Stomach (tissue), 9 donors: ENCODE data around the gene NTM. TPM values are rescaled to one million over a fixed set of nuclear protein-coding genes. Genes with fewer than 3 reads are reported as not detected.

ENCODE experiments used
- DNase-seq, 2 donors: peaks; one replicate each; pipeline versions ENCODE4 v3.0.0 to v3.0.0-alpha.2; 2013 to 2019
- H3K27ac ChIP-seq, 5 donors: fragments of 200-600 bp in 4 of 5; sonication (generic) in 4 of 5; one replicate each; pipeline ENCODE4 v1.5.1; 2013 to 2019; ENCODE audit warnings: mild to moderate bottlenecking in 1 of 5, moderate library complexity in 1 of 5
- H3K27me3 ChIP-seq, 3 donors: fragments of 200-600 bp; sonication (generic); one replicate each; pipeline ENCODE4 v1.5.1; 2017 to 2019; ENCODE audit warnings: mixed run types in 1 of 3
- H3K36me3 ChIP-seq, 4 donors: fragments of 200-600 bp; sonication (generic); 1 replicate in 3 of 4; 2 replicates in 1 of 4; pipeline ENCODE4 v1.5.1; 2016 to 2019
- H3K4me1 ChIP-seq, 4 donors: fragments of 200-600 bp; sonication (generic); one replicate each; pipeline ENCODE4 v1.5.1; 2016 to 2019
- H3K4me3 ChIP-seq, 4 donors: fragments of 200-600 bp; sonication (generic) in 3 of 4; one replicate each; pipeline ENCODE4 v1.5.1; 2016 to 2019; ENCODE audit warnings: mild to moderate bottlenecking in 1 of 4
- H3K9me3 ChIP-seq, 4 donors: fragments of 200-600 bp; sonication (generic); one replicate each; pipeline ENCODE4 v1.5.1; 2016 to 2019
- CTCF ChIP-seq, 7 experiments: fragments of 450-650 bp in 4 of 7; fragments of 200-600 bp in 3 of 7; sonication (generic) in 3 of 7; IDR thresholded peaks; one replicate each; pipeline ENCODE4 v1.5.1; 2016 to 2019; ENCODE audit warnings: antibody characterized with exemption in 7 of 7, control low read depth in 2 of 7, mild to moderate bottlenecking in 1 of 7
- EP300 ChIP-seq: sonication (generic); formaldehyde crosslinking; IDR thresholded peaks from one replicate; pipeline ENCODE4 v1.6.1; 2017; ENCODE audit warnings: antibody characterized with exemption
- POLR2A ChIP-seq, 4 donors: fragments of 450-650 bp; IDR thresholded peaks; one replicate each; pipeline ENCODE4 v1.6.1; 2016; ENCODE audit warnings: antibody characterized with exemption in 4 of 4, control low read depth in 2 of 4, mild to moderate bottlenecking in 1 of 4, moderate library complexity in 1 of 4
- POLR2AphosphoS5 ChIP-seq, 3 donors: sonication (generic); formaldehyde crosslinking; IDR thresholded peaks; one replicate each; pipeline ENCODE4 v1.6.1; 2016; ENCODE audit warnings: antibody characterized with exemption in 3 of 3
- WGBS, 5 donors: extraction: QIAGEN DNeasy Blood & Tissue Kit in 3 of 5; methylation state at CpG; one replicate each; pipeline versions ENCODE4 v1.1.5 to v1.1.7; 2013 to 2018; 5-methylcytosine and 5-hydroxymethylcytosine counted together
- intact Hi-C: fragments of 100-400 bp; cut with DNase I; formaldehyde crosslinking; loops from one replicate; pipeline ENCODE4 v1.15.1; 2023; ENCODE audit warnings: low total_unique reads
- polyA plus RNA-seq, 3 donors: library from polyadenylated mRNA; stranded (reverse); fragments of 200-250 nt; gene quantifications; one replicate each; pipeline ENCODE4 v1.2.3, GENCODE V29; 2013
- total RNA-seq, 5 donors: library from RNA; depleted of rRNA; stranded (reverse); fragments of >200 nt; gene quantifications; one replicate each; pipeline versions ENCODE4 v1.1.0 to v1.2.3, GENCODE V29; 2014 to 2016
- donor health status: healthy with polysubstance abuse.
- donor health status: Bipolar disorder and iron deficiency.
- donor health status: healthy.

The NTM gene
- total and polyA plus RNA-seq, 8 donors: 0.50 to 8.4 (median 1.3) TPM; not detected in 3

GRCh38 chr11:132161403-132162078 is 791.1 kb downstream of the NTM start:
- WGBS, 5 donors: 86 to 90% (median 90%) methylated on average over 26 of the region's 26 CpGs
- no peaks in the 10 kb centered on the region for H3K9me3 ChIP-seq
- intact Hi-C loops: no loop called here
- no peaks in the 10 kb centered on the region for H3K4me1 ChIP-seq
- no peaks in the 10 kb centered on the region for H3K27me3 ChIP-seq
- DNase-seq: no peak
- TF ChIP-seq EP300 (no peak), POLR2A (IDR thresholded peaks at IDR 0.05) (no peak), POLR2AphosphoS5 (IDR thresholded peaks at IDR 0.05) (no peak)
- H3K36me3 ChIP-seq: no peaks in the 10 kb centered on the region
- H3K4me3 ChIP-seq: no peak overlapping the region
- H3K27ac ChIP-seq: no peak overlapping the region

GRCh38 chr11:132168344-132168981 is 798.0 kb downstream of the NTM start:
- 63 to 77% (median 65%) methylated on average over 3 of the region's 3 CpGs for WGBS, 5 donors
- TF ChIP-seq CTCF (IDR thresholded peaks at IDR 0.05): no peak
- no peak for TF ChIP-seq POLR2A (IDR thresholded peaks at IDR 0.05)
- no peak for TF ChIP-seq EP300
- no peak for TF ChIP-seq POLR2AphosphoS5 (IDR thresholded peaks at IDR 0.05)
- H3K27me3 ChIP-seq: no peaks in the 10 kb centered on the region
- H3K9me3 ChIP-seq: no peaks in the 10 kb centered on the region
- no peaks in the 10 kb centered on the region for H3K36me3 ChIP-seq
- no peak for DNase-seq
- H3K4me3 ChIP-seq: no peak overlapping the region
- intact Hi-C loops: no loop called here
- H3K4me1 ChIP-seq: no peaks in the 10 kb centered on the region
- no peak overlapping the region for H3K27ac ChIP-seq

GRCh38 chr11:132171031-132171430 is 800.6 kb downstream of the NTM start:
- no peaks in the 10 kb centered on the region for H3K9me3 ChIP-seq
- TF ChIP-seq POLR2AphosphoS5 (IDR thresholded peaks at IDR 0.05) (no peak), POLR2A (IDR thresholded peaks at IDR 0.05) (no peak), CTCF (IDR thresholded peaks at IDR 0.05) (no peak), EP300 (no peak)
- no peak overlapping the region for H3K4me3 ChIP-seq
- no peak for DNase-seq
- no peak overlapping the region for H3K27ac ChIP-seq
- H3K27me3 ChIP-seq: no peaks in the 10 kb centered on the region
- WGBS, 5 donors: 70 to 81% (median 74%) methylated on average over 6 of the region's 6 CpGs
- H3K4me1 ChIP-seq: no peaks in the 10 kb centered on the region
- no peaks in the 10 kb centered on the region for H3K36me3 ChIP-seq
- intact Hi-C loops: no loop called here

GRCh38 chr11:132174362-132175255 is 804.2 kb downstream of the NTM start:
- Histone ChIP-seq H3K9me3 (no peaks in the 10 kb centered on the region), H3K27ac (no peak overlapping the region), H3K27me3 (no peaks in the 10 kb centered on the region), H3K4me1 (no peaks in the 10 kb centered on the region), H3K4me3 (no peak overlapping the region), H3K36me3 (no peaks in the 10 kb centered on the region)
- 63 to 73% (median 73%) methylated on average over 14 to 15 of the region's 15 CpGs for WGBS, 5 donors
- intact Hi-C loops: no loop called here
- DNase-seq: no peak
- no peak for TF ChIP-seq POLR2AphosphoS5 (IDR thresholded peaks at IDR 0.05)
- no peak for TF ChIP-seq POLR2A (IDR thresholded peaks at IDR 0.05)
- TF ChIP-seq EP300: no peak
- no peak for TF ChIP-seq CTCF (IDR thresholded peaks at IDR 0.05)
